OCI-LY1 (cell line): ENCODE data around the gene GNG12.

Source experiments
- CTCF ChIP-seq: fragments of 200-600 bp; sonication (generic), shearing (Covaris generic); IDR thresholded peaks from 2 replicates; pipeline ENCODE4 v1.5.1; 2017; ENCODE audit warnings: mild to moderate bottlenecking, antibody characterized with exemption, low read length, moderate library complexity, mixed read lengths
- EZH2 ChIP-seq: fragments of 200-600 bp; sonication (generic), shearing (Covaris generic); IDR thresholded peaks from 2 replicates; pipeline ENCODE4 v1.8.0; 2017; ENCODE audit warnings: borderline replicate concordance, mixed run types, mild to moderate bottlenecking, antibody characterized with exemption, low read length, moderate library complexity, mixed read lengths

- no peak for TF ChIP-seq CTCF
- TF ChIP-seq EZH2: no peak
Measured at GRCh38 chr1:67690018-67690363, 143.3 kb downstream of the GNG12 start.
